Skeletal muscle tissue (tissue), 4 donors: ENCODE measurements around the gene CDC6. TPM values are rescaled to one million over a fixed set of nuclear protein-coding genes. Genes with fewer than 3 reads are reported as not detected.

Experiments
- H3K27ac ChIP-seq: one replicate; pipeline ENCODE4 v1.7.0; 2013; ENCODE audit warnings: mild to moderate bottlenecking, low read depth, low read length, inconsistent platforms
- H3K27me3 ChIP-seq, 3 donors: one replicate each; pipeline ENCODE4 v1.7.0; 2013; ENCODE audit warnings: low read length in 3 of 3; ENCODE audit not compliant: control insufficient read depth in 3 of 3, insufficient read depth in 3 of 3
- H3K36me3 ChIP-seq, 3 donors: one replicate each; pipeline ENCODE4 v1.7.0; 2013; ENCODE audit warnings: low read length in 3 of 3; ENCODE audit not compliant: control insufficient read depth in 3 of 3, insufficient read depth in 3 of 3
- H3K4me1 ChIP-seq, 3 donors: one replicate each; pipeline ENCODE4 v1.7.0; 2013; ENCODE audit warnings: low read length in 3 of 3, mild to moderate bottlenecking in 3 of 3; ENCODE audit not compliant: control insufficient read depth in 3 of 3, insufficient read depth in 3 of 3
- H3K4me3 ChIP-seq, 3 donors: one replicate each; pipeline ENCODE4 v1.7.0; 2013; ENCODE audit warnings: low read length in 3 of 3
- H3K9ac ChIP-seq, 3 donors: one replicate each; pipeline ENCODE4 v1.7.0; 2013; ENCODE audit warnings: low read length in 3 of 3, mild to moderate bottlenecking in 3 of 3, moderate library complexity in 2 of 3, low read depth in 1 of 3
- H3K9me3 ChIP-seq, 3 donors: one replicate each; pipeline ENCODE4 v1.7.0; 2013; ENCODE audit warnings: low read length in 3 of 3; ENCODE audit not compliant: control insufficient read depth in 3 of 3
- total RNA-seq: library from RNA; depleted of rRNA; stranded (reverse); fragments of >200 nt; gene quantifications from one replicate; pipeline ENCODE4 v1.2.3, GENCODE V29; 2014
- donor health status: Osteomylitis.

The CDC6 gene
- total RNA-seq, 1 donor from 2014 or later: 4.2 TPM

- Histone ChIP-seq H3K27ac (peak overlapping the region; percentile 99), H3K36me3 (no peaks in the 10 kb centered on the region), H3K27me3 (no peaks in the 10 kb centered on the region), H3K4me3 (peak overlapping the region; percentile 38 to 65 (median 40)), H3K9ac (peak overlapping the region; percentile 91 to 99 (median 98)), H3K9me3 (no peaks in the 10 kb centered on the region), H3K4me1 (peaks cover 83 to 88% (median 86%) of the 10 kb centered on the region in 3 donors)
Observed at GRCh38 chr17:40315678-40316570, 28.2 kb downstream of the CDC6 start.

DNA sequence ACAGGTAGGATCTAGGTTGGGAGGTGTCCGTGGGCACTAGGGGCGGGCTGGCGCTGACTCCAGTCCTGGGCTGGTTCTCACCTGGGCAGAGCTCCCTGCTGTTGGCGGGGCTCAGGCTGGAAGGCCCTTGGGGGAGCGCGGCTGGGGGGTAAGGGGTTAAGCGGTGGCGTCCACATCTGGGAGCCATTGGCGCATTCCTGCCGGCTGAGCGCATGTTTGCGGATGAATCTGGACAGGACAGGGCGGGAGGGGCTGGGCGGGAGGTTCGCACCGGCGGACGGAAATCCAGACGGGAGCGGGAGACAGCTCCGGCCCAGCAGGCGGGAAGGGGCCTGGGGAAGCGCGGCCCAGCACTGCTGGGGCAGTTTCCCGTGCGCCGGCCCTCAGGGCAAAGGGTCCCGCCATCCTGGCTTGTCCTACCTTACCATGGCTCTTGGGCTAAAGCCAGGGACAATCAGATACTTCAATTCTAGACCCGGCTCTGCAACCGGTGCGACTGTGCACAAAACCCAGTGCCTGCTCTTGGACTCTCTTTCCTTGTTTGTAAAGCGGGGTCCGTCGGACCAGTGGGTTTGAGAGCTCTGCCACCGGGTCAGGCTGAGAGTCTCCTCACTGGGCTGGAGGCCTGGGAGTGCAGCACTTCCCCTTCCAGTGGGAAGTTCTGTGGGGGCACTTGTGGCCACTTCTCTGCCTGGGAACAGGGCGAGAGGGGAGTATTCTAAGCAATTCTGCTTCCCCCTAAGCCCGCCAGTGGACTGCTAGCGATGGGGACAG is 29.1 kb downstream of the CDC6 start:
- H3K4me3 ChIP-seq: peak overlapping the region; percentile 44 to 93 (median 85)
- H3K9ac ChIP-seq: peak overlapping the region; percentile 91 to 99 (median 98)
- H3K27ac ChIP-seq: peak overlapping the region; percentile 99
- peaks cover 83 to 88% (median 86%) of the 10 kb centered on the region in 3 donors for H3K4me1 ChIP-seq
- H3K9me3 ChIP-seq: no peaks in the 10 kb centered on the region
- no peaks in the 10 kb centered on the region for H3K27me3 ChIP-seq
- H3K36me3 ChIP-seq: no peaks in the 10 kb centered on the region

GRCh38 chr17:40317345-40317873 is 29.7 kb downstream of the CDC6 start:
- H3K9ac ChIP-seq: peak overlapping the region; percentile 91 to 99 (median 98)
- no peaks in the 10 kb centered on the region for H3K9me3 ChIP-seq
- H3K27me3 ChIP-seq: no peaks in the 10 kb centered on the region
- peak overlapping the region; percentile 99 for H3K27ac ChIP-seq
- no peaks in the 10 kb centered on the region for H3K36me3 ChIP-seq
- peak overlapping the region; percentile 76 to 93 (median 85) for H3K4me3 ChIP-seq
- peaks cover 84 to 88% (median 86%) of the 10 kb centered on the region in 3 donors for H3K4me1 ChIP-seq

- Histone ChIP-seq H3K9me3 (no peaks in the 10 kb centered on the region), H3K4me1 (peaks cover 84 to 88% (median 86%) of the 10 kb centered on the region in 3 donors), H3K4me3 (peak overlapping the region; percentile 92 to 96 (median 93)), H3K27me3 (no peaks in the 10 kb centered on the region), H3K9ac (peak overlapping the region; percentile 98 to 99 (median 98)), H3K36me3 (no peaks in the 10 kb centered on the region), H3K27ac (peak overlapping the region; percentile 99)
Observed at GRCh38 chr17:40317880-40318829, 30.5 kb downstream of the CDC6 start.

- peak overlapping the region; percentile 99 for H3K27ac ChIP-seq
- H3K4me3 ChIP-seq: peak overlapping the region; percentile 92 to 96 (median 93)
- peaks cover 83 to 88% (median 85%) of the 10 kb centered on the region in 3 donors for H3K4me1 ChIP-seq
- no peaks in the 10 kb centered on the region for H3K9me3 ChIP-seq
- H3K27me3 ChIP-seq: no peaks in the 10 kb centered on the region
- H3K36me3 ChIP-seq: no peaks in the 10 kb centered on the region
- H3K9ac ChIP-seq: peak overlapping the region; percentile 98 to 99 (median 98)
Observed at GRCh38 chr17:40318830-40319391, 31.2 kb downstream of the CDC6 start.

DNA sequence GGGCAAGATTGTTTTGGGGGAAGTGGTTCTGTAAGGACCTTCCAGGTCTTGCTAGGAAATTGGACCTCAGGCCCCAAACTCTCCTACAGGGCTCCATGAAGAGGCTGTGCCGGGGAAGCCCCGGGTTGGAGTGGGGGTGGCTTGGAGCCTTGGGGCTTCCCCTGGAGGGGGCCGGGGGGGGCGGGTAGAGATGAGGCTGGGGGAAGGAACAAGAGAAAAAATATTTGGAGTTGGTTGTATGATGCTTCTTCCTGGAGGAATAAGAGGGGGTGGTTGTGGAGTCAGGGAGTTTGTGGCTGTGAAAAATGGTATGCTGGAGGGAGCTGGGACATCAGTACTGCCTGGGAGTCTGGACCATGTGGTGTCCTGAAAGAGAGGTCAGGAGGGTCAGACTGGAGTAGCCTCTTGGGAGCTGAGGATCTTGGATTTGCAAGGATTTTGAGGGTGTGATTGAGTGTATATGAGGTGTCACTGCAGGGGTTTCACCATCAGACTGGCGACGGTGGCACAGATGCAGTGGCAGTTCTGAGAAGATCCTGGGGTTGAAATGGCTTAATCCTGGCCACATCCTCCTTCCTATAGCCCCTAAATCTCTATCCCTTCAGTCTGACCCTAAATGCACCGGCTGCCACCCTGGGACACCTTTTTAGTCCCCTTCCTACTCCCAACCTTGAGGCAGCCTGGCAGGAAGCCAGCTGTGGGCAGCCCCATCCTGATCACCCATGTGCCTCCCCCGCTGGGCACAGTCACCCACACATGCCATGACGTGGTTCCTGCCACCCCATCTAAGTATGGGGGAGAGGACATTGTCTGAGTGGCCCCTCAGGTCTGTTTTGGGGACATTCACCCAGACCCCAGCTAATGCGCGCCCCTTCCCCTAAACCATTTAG is 32.2 kb downstream of the CDC6 start:
- H3K9ac ChIP-seq: peak overlapping the region; percentile 91 to 99 (median 98)
- H3K27me3 ChIP-seq: no peaks in the 10 kb centered on the region
- no peaks in the 10 kb centered on the region for H3K36me3 ChIP-seq
- H3K9me3 ChIP-seq: no peaks in the 10 kb centered on the region
- peaks cover 85 to 88% (median 85%) of the 10 kb centered on the region in 3 donors for H3K4me1 ChIP-seq
- H3K4me3 ChIP-seq: peak overlapping the region; percentile 92 to 96 (median 93)
- peak overlapping the region; percentile 99 for H3K27ac ChIP-seq

DNA sequence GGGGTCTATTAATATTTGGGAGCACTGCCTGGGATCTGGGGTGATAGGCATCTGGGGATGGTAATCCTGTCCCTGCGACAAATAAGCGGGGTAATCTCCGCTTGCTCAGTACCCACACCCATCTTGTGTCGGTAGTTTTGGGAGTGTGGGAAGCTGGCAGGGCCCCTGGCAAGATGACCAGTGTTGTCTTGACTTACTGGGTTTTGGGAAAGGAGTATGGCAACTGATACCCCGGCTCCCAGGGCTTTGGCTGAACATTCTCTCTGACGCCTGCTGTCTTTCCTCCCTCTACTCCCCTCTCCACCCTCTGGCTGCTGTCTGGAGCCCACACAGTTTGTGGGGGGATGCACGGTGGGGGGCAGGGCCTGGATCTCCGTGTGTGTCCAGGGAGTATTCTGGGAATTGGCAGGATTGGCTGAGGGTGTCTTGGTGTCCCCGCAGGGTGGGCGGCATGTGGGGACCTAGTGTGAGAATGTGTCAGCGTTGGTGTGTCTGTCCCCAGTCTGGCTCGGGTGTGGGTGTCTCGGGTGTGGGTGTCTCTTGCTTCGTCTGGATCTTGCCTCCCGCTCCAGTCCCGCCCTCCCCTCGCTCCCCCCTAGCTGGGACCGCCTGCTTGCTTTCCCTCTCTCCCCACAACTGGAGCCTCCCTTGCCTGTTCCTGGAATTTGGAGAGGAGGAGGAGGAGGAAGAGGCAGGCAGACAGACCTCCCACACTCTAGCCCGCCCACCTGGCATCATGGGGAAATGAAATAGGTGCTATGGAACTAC is 33.3 kb downstream of the CDC6 start:
- H3K9ac ChIP-seq: peak overlapping the region; percentile 86 to 96 (median 91)
- no peaks in the 10 kb centered on the region for H3K27me3 ChIP-seq
- H3K4me3 ChIP-seq: peak overlapping the region; percentile 71 to 96 (median 91)
- no peaks in the 10 kb centered on the region for H3K36me3 ChIP-seq
- no peaks in the 10 kb centered on the region for H3K9me3 ChIP-seq
- H3K27ac ChIP-seq: peak overlapping the region; percentile 99
- peaks cover 83 to 88% (median 84%) of the 10 kb centered on the region in 3 donors for H3K4me1 ChIP-seq

GRCh38 chr17:40321524-40321929 is 33.8 kb downstream of the CDC6 start:
- H3K4me3 ChIP-seq: peak overlapping the region; percentile 71 to 96 (median 91)
- peaks cover 83 to 88% (median 84%) of the 10 kb centered on the region in 3 donors for H3K4me1 ChIP-seq
- no peaks in the 10 kb centered on the region for H3K9me3 ChIP-seq
- no peaks in the 10 kb centered on the region for H3K27me3 ChIP-seq
- H3K27ac ChIP-seq: peak overlapping the region; percentile 99
- peak overlapping the region; percentile 86 to 96 (median 91) for H3K9ac ChIP-seq
- H3K36me3 ChIP-seq: no peaks in the 10 kb centered on the region
